K562 (cell line): ENCODE measurements around the gene RRM2. TPM values are rescaled to one million over a fixed set of nuclear protein-coding genes. Genes with fewer than 3 reads are reported as not detected.

Experiments
- BCOR ChIP-seq: fragments of 450-650 bp; IDR thresholded peaks from 2 replicates; pipeline ENCODE4 v1.6.1; 2016
- CBFA2T2 ChIP-seq: fragments of 450-650 bp; conservative IDR thresholded peaks from 2 replicates; pipeline ENCODE4 v1.6.1; 2017; ENCODE audit warnings: mild to moderate bottlenecking
- CLOCK ChIP-seq: fragments of 250-450 bp; sonication (Bioruptor Pico); IDR thresholded peaks from 2 replicates; pipeline ENCODE4 v1.4.0; 2020; ENCODE audit warnings: mild to moderate bottlenecking, moderate library complexity, borderline replicate concordance
- ERF ChIP-seq: fragments of 450-650 bp; formaldehyde crosslinking; IDR thresholded peaks from 2 replicates; pipeline ENCODE4 v1.4.0; 2020; ENCODE audit warnings: mild to moderate bottlenecking, mixed read lengths
- HCFC1 ChIP-seq: IDR thresholded peaks from 2 replicates; pipeline ENCODE4 v1.6.1; 2012; ENCODE audit warnings: low read depth, low read length, improper control_type of control experiment
- HSF4 ChIP-seq: fragments of 250-450 bp; sonication (Bioruptor Pico); IDR thresholded peaks from 2 replicates; pipeline ENCODE4 v2.1.2; 2022; ENCODE audit warnings: mild to moderate bottlenecking, moderate library complexity, borderline replicate concordance
- MAFF ChIP-seq: IDR thresholded peaks from 2 replicates; pipeline ENCODE4 v1.6.1; 2012; ENCODE audit warnings: low read length, improper control_type of control experiment
- MTA3 ChIP-seq: fragments of 450-650 bp; formaldehyde crosslinking; IDR thresholded peaks from 2 replicates; pipeline ENCODE4 v1.6.1; 2017; ENCODE audit warnings: mild to moderate bottlenecking, borderline replicate concordance
- NR0B1 ChIP-seq: fragments of 450-650 bp; IDR thresholded peaks from one replicate; pipeline ENCODE4 v1.6.1; 2018; ENCODE audit warnings: mild to moderate bottlenecking, moderate library complexity; ENCODE audit not compliant: partially characterized antibody
- POLR2A ChIP-seq: fragments of 450-650 bp; conservative IDR thresholded peaks from 2 replicates; pipeline ENCODE4 v1.6.1; 2016
- SETDB1 ChIP-seq: IDR thresholded peaks from one replicate; pipeline ENCODE4 v1.6.1; 2012; ENCODE audit warnings: low read length, control low read depth, inconsistent platforms
- SIN3A ChIP-seq, 2 experiments: fragments of 150-350 bp in 1 of 2; IDR thresholded peaks; 2 replicates each; pipeline ENCODE4 v1.6.1; 2011 to 2016; ENCODE audit warnings: borderline replicate concordance in 2 of 2, low read depth in 2 of 2, low read length in 2 of 2, mild to moderate bottlenecking in 2 of 2, moderate library complexity in 2 of 2; ENCODE audit not compliant: control insufficient read depth in 1 of 2
- ZBTB9 ChIP-seq: fragments of 450-650 bp; formaldehyde crosslinking; IDR thresholded peaks from 2 replicates; pipeline ENCODE4 v1.4.0; 2020; ENCODE audit warnings: mild to moderate bottlenecking, moderate library complexity
- ZNF507 ChIP-seq: conservative IDR thresholded peaks from 2 replicates; pipeline ENCODE4 v1.6.1; 2017; ENCODE audit warnings: missing genetic modification characterization, missing compliant biosample characterization
- polyA plus RNA-seq, 8 experiments: library from polyadenylated mRNA; depleted of rRNA in 4 of 8; stranded (reverse) in 5 of 8; unstranded in 3 of 8; fragments of >200 nt; fragmentation: Nextera tagmentation in 2 of 8; fragmentation: Illumina TruSeq in 1 of 8; extraction: Ambion mirVana in 2 of 8; extraction: Trizol in 1 of 8; gene quantifications; 2 replicates each; pipeline versions ENCODE4 v1.2.1 to v1.2.3, GENCODE V29; 2011 to 2014; ENCODE audit warnings: inconsistent platforms in 1 of 8, missing spikeins in 1 of 8
- total RNA-seq, 7 experiments: library from RNA; depleted of rRNA in 6 of 7; stranded (reverse); fragments of >200 nt in 6 of 7; fragmentation: Illumina TruSeq in 2 of 7; extraction: Trizol in 2 of 7; gene quantifications; 2 replicates each; pipeline versions ENCODE4 v1.2.1 to v1.2.3, GENCODE V29; 2011 to 2021; ENCODE audit warnings: low replicate concordance in 1 of 7
- TF ChIP-seq, protein P1 (sequence below): sonication (generic); formaldehyde crosslinking; IDR thresholded peaks from 2 replicates; pipeline ENCODE4 v1.8.0; 2023; ENCODE audit warnings: mild to moderate bottlenecking, missing genetic modification reagents
- TF ChIP-seq, protein P2 (sequence below): sonication (generic); formaldehyde crosslinking; IDR thresholded peaks from 2 replicates; pipeline ENCODE4 v1.8.0; 2022; ENCODE audit warnings: mild to moderate bottlenecking, missing genetic modification reagents
- TF ChIP-seq, protein P3 (sequence below): IDR thresholded peaks from 3 replicates; pipeline ENCODE4 v1.6.1; 2011; ENCODE audit warnings: borderline replicate concordance, mild to moderate bottlenecking, moderate library complexity; ENCODE audit not compliant: insufficient read length; ENCODE audit errors: extremely low read depth

RRM2 gene
- total and polyA plus RNA-seq, 9 of the 15 experiments (the other 6 are each of a cell fraction or from before 2014, with no cell fraction given), result 50.1 to 244 (median 128) TPM

DNA sequence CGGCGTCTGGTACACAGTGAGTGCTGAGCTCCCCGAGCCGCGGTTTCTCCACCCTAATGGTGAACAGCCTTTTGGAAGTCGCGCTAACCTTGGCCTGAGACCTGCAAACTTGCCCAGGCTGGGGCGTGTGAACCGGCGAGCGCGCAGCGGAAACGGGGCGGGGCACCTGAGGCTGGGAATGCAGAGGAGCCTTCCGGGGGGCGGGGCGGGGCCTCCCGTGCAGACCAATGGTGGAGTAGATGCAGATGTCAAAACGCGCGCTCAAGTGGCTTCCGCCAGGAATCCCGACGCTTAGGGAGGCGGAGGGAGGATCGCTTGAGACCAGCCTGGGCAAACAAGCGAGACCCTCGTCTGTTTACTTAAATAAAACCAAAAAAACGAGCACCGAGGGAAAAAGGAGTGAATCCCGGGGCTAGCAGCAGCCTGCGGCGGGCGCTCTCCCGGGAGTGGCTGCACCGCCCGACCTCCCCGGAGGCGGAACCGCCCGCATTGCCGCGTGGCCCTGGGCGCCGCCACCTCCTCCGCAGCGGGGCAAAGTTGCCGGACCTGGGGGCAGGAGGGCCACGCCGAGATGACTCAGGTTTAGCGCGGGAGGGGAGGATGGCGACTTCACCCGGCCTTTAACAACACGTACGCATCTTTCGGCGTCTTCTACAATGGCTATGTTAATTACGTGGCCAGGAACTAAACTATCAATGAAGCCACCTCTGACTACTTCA, 2.2 kb upstream of the RRM2 start (continued):
- TF ChIP-seq, protein P1, sequence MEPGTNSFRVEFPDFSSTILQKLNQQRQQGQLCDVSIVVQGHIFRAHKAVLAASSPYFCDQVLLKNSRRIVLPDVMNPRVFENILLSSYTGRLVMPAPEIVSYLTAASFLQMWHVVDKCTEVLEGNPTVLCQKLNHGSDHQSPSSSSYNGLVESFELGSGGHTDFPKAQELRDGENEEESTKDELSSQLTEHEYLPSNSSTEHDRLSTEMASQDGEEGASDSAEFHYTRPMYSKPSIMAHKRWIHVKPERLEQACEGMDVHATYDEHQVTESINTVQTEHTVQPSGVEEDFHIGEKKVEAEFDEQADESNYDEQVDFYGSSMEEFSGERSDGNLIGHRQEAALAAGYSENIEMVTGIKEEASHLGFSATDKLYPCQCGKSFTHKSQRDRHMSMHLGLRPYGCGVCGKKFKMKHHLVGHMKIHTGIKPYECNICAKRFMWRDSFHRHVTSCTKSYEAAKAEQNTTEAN (CRISPR knock-in tag), result no peak
- TF ChIP-seq ZNF507, result no peak
- TF ChIP-seq MTA3, result peak; percentile 63; the same call in 1 of the 2 replicates
- peak; percentile 65 to 68; a peak in 3 of 4 replicates for TF ChIP-seq SIN3A (IDR thresholded peaks at IDR 0.05; ENCODE audit: borderline replicate concordance in 2 of 2, control insufficient read depth in 1 of 2, low read depth in 2 of 2, low read length in 2 of 2)
- TF ChIP-seq CBFA2T2, result no peak
- TF ChIP-seq CLOCK, result no peak
- no peak for TF ChIP-seq BCOR
- no peak for TF ChIP-seq SETDB1
- TF ChIP-seq HCFC1, result no peak
- TF ChIP-seq ZBTB9 (CRISPR knock-in tag), result peak; percentile 60
- TF ChIP-seq ERF (CRISPR knock-in tag), result 0 out of 2 replicates have a peak, but pooled peaks have one; percentile 51
- TF ChIP-seq, protein P2, sequence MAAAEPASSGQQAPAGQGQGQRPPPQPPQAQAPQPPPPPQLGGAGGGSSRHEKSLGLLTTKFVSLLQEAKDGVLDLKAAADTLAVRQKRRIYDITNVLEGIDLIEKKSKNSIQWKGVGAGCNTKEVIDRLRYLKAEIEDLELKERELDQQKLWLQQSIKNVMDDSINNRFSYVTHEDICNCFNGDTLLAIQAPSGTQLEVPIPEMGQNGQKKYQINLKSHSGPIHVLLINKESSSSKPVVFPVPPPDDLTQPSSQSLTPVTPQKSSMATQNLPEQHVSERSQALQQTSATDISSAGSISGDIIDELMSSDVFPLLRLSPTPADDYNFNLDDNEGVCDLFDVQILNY (CRISPR knock-in tag), result 0 out of 2 replicates have a peak, but pooled peaks have one; percentile 29
- no peak for TF ChIP-seq HSF4 (CRISPR knock-in tag)
- TF ChIP-seq NR0B1, result no peak
- TF ChIP-seq POLR2A, result peak; percentile 96
- peak; percentile 39; the same call in 1 of the 2 replicates for TF ChIP-seq MAFF
- TF ChIP-seq, protein P3, sequence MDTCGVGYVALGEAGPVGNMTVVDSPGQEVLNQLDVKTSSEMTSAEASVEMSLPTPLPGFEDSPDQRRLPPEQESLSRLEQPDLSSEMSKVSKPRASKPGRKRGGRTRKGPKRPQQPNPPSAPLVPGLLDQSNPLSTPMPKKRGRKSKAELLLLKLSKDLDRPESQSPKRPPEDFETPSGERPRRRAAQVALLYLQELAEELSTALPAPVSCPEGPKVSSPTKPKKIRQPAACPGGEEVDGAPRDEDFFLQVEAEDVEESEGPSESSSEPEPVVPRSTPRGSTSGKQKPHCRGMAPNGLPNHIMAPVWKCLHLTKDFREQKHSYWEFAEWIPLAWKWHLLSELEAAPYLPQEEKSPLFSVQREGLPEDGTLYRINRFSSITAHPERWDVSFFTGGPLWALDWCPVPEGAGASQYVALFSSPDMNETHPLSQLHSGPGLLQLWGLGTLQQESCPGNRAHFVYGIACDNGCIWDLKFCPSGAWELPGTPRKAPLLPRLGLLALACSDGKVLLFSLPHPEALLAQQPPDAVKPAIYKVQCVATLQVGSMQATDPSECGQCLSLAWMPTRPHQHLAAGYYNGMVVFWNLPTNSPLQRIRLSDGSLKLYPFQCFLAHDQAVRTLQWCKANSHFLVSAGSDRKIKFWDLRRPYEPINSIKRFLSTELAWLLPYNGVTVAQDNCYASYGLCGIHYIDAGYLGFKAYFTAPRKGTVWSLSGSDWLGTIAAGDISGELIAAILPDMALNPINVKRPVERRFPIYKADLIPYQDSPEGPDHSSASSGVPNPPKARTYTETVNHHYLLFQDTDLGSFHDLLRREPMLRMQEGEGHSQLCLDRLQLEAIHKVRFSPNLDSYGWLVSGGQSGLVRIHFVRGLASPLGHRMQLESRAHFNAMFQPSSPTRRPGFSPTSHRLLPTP, result no peak
